Keratinocyte (primary cell): ENCODE results near the gene COQ8A.

Experiments used
- CTCF ChIP-seq, 3 experiments: IDR thresholded peaks in 1 of 3; conservative IDR thresholded peaks in 1 of 3; optimal IDR thresholded peaks in 1 of 3; 2 replicates in 2 of 3; 3 replicates in 1 of 3; pipeline versions ENCODE3 to v1.5.1; 2011; ENCODE audit warnings: low read length in 3 of 3, mild to moderate bottlenecking in 3 of 3, moderate library complexity in 2 of 3, control low read depth in 1 of 3, inconsistent platforms in 1 of 3; ENCODE audit not compliant: insufficient read depth in 2 of 3; ENCODE audit errors: extremely low read depth in 1 of 3
- EZH2 ChIP-seq: IDR thresholded peaks from one replicate; pipeline ENCODE4 v1.6.1; 2012; ENCODE audit warnings: inconsistent platforms, mild to moderate bottlenecking, low read length, moderate library complexity

- no peak for TF ChIP-seq CTCF (optimal IDR thresholded peaks at IDR 0.05 in 1 of 3, IDR thresholded peaks at IDR 0.05 in 1 of 3, conservative IDR thresholded peaks at IDR 0.05 in 1 of 3; ENCODE audit: extremely low read depth in 1 of 3, insufficient read depth in 2 of 3, low read length in 3 of 3)
- TF ChIP-seq EZH2 = no peak
Measured at GRCh38 chr1:226908419-226908818, 31.7 kb upstream of the COQ8A start.
